ENCODE results near the gene NSUN2.

DNA sequence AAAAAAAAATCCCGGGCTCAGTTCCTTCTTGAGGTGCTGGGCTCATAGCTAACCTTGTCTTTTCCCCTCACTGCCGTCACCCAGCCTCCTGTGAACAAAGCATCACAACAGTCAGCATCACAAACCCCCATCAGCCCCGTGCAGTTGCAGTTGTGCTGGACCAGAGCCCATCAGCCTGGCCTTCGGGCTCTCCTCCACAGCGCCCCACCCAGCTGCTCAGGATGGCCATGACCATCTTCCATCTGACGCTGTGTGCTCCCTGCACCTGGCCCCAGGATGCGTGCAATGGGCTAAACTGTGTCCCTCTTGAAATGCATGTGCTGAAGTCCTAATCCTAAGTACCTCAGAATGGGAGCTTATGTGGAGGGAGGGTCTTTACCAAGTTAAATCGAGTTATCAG, 48.1 kb downstream of the NSUN2 start:
- TF ChIP-seq CTCF (IDR thresholded peaks at IDR 0.05; ENCODE audit: low read length) (no peak), EZH2phosphoT487 (IDR thresholded peaks at IDR 0.05; ENCODE audit: low read length) (no peak), EZH2 (optimal IDR thresholded peaks at IDR 0.05; ENCODE audit: low read depth, low read length) (no peak)
